Activated CD4-positive, alpha-beta memory T cell treated with anti-CD3 and anti-CD28 coated beads for 36 hours (primary cell): Measurements from ENCODE around the gene ZFYVE21. TPM values are rescaled to one million over a fixed set of nuclear protein-coding genes. Genes with fewer than 3 reads are reported as not detected.

ENCODE experiments used
- CTCF ChIA-PET: fragments of 350-600 bp; sonication (Branson Sonifier 250); formaldehyde crosslinking; loops from one replicate; lab custom pipeline; 2021; ENCODE audit warnings: antibody characterized with exemption, inconsistent platforms; lab: Charles Lee
- POLR2A ChIA-PET: fragments of 350-600 bp; sonication (Branson Sonifier 250); formaldehyde crosslinking; loops from one replicate; lab custom pipeline; 2021; ENCODE audit warnings: antibody characterized with exemption; lab: Charles Lee
- DNase-seq: peaks from one replicate; pipeline ENCODE4 v3.0.0-alpha.2; 2020
- H3K27ac Mint-ChIP-seq: one replicate; pipeline ENCODE4 v1.8.0; 2021; ENCODE audit warnings: mixed read lengths
- H3K27me3 Mint-ChIP-seq: one replicate; pipeline ENCODE4 v1.8.0; 2021; ENCODE audit warnings: mixed read lengths
- H3K36me3 Mint-ChIP-seq: one replicate; pipeline ENCODE4 v1.8.0; 2021; ENCODE audit warnings: mixed read lengths
- H3K4me1 Mint-ChIP-seq: one replicate; pipeline ENCODE4 v1.8.0; 2021; ENCODE audit warnings: low read depth, mixed read lengths
- H3K4me3 Mint-ChIP-seq: one replicate; pipeline ENCODE4 v1.8.0; 2021; ENCODE audit warnings: mild to moderate bottlenecking, mixed read lengths
- H3K9me3 Mint-ChIP-seq: one replicate; pipeline ENCODE4 v1.8.0; 2021; ENCODE audit warnings: mixed read lengths
- intact Hi-C: fragments of 100-400 bp; cut with micrococcal nuclease; formaldehyde crosslinking; loops from one replicate; pipeline ENCODE4 v1.15.1; 2023
- total RNA-seq, 2 experiments: library from RNA; stranded (reverse); gene quantifications; one replicate each; pipeline ENCODE4 v1.2.3, GENCODE V29; 2021

The ZFYVE21 gene
- total RNA-seq, 2 experiments from 2014 or later = 14.9 to 15.9 TPM

DNA sequence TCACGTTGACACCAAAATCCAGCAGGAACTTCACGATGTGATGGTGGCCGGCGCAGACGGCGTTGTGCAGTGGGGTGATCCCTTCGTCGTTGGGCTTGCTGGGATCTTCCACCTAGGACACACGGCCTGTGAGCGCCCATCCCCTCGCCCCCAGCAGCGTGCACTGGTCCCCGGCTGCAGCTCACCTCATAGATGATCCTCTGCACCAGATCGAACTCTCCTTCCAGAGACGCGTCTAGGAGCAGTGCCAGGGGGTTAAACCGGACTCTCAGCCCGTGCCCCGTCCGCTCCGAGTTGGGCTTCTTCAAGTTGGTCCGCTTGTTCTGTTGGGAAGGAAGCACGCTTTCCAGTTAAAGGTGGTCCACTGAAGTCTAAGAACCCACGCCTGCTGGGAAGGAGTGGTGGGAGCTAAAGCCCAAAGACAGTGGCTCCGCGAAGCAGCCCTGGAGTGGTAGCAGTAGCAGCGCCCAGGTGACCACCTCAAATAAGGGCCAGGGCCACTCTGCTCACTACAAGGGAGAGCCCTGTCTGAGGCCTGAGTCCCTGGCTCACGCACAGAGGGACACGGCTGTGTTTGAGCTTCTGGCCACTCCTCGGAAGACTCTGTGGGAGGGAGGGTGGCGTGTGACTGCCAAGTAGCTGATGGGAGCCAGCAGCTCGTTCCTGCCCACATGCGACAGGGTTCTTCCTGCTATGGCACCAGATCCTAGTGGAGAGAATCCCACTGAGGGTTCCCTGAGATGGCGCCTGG lies 23.3 kb downstream of the ZFYVE21 start:
- ChIA-PET POLR2A (no interaction called here), CTCF (no interaction called here)
- no peak overlapping the region for H3K4me3 Mint-ChIP-seq
- no peaks in the 10 kb centered on the region for H3K27me3 Mint-ChIP-seq
- peaks cover 7% of the 10 kb centered on the region for H3K36me3 Mint-ChIP-seq
- no peak for DNase-seq
- H3K4me1 Mint-ChIP-seq = no peaks in the 10 kb centered on the region
- intact Hi-C loops = no loop called here
- H3K9me3 Mint-ChIP-seq = no peaks in the 10 kb centered on the region
- no peak overlapping the region for H3K27ac Mint-ChIP-seq

DNA sequence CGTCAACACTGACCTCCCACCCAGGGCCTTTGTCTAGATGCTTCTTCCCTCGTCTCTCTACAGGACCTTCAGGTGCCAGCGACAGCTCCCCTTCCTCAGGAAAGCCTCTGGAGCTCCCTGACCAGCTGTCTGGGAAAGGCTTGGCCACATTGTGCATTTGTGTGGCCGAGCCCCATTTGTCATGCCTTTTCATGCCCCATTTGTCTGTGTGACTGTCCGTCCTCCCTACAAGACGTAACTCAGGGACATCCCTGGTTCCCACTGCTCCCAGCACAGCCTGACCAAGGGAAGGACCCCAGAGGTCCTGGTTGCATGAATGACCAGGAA lies 23.8 kb downstream of the ZFYVE21 start:
- Mint-ChIP-seq H3K27ac (no peak overlapping the region), H3K9me3 (no peaks in the 10 kb centered on the region), H3K36me3 (peaks cover 7% of the 10 kb centered on the region), H3K27me3 (no peaks in the 10 kb centered on the region), H3K4me1 (no peaks in the 10 kb centered on the region), H3K4me3 (no peak overlapping the region)
- DNase-seq = no peak
- CTCF ChIA-PET = no interaction called here
- POLR2A ChIA-PET = no interaction called here
- intact Hi-C loops = no loop called here

DNA sequence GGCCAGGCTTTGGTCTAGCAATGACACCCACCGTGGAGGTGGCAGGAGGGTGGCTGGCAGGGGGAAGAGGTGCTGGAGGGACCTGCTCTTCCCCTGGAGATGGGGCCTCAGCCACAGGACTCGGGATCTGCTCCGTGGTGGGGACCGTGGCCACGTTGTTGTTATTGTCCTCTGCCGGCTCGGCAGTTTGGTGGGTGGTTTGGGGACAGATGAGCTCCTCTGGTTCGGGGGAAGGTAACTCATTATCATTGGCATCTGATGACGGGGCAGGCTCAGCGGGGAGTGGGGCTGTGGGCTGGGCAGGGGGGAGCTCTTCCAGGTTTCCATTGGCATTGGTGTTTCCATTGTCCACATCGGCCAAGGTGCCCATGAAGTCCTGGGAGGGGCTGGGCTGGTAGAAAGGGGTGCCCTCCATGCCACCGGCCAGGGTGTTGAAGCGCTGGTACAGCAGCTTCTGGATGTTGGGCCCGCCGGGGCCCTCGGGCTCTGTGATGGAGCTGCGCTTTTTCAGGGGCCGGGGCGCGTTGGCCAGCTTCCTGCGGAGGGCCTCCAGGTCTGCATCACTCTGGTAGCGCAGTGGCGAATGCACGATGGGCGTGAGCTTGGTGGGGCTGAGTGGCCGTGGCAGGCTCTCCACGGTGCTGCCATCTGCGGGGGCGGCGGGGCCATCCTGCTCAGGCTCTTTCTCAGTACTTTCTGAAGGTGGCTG lies 24.3 kb downstream of the ZFYVE21 start:
- H3K4me3 Mint-ChIP-seq = no peak overlapping the region
- no peaks in the 10 kb centered on the region for H3K9me3 Mint-ChIP-seq
- ChIA-PET CTCF (no interaction called here), POLR2A (no interaction called here)
- H3K36me3 Mint-ChIP-seq = peaks cover 6% of the 10 kb centered on the region
- no peak overlapping the region for H3K27ac Mint-ChIP-seq
- no peaks in the 10 kb centered on the region for H3K27me3 Mint-ChIP-seq
- DNase-seq = no peak
- intact Hi-C loops = no loop called here
- H3K4me1 Mint-ChIP-seq = no peaks in the 10 kb centered on the region

DNA sequence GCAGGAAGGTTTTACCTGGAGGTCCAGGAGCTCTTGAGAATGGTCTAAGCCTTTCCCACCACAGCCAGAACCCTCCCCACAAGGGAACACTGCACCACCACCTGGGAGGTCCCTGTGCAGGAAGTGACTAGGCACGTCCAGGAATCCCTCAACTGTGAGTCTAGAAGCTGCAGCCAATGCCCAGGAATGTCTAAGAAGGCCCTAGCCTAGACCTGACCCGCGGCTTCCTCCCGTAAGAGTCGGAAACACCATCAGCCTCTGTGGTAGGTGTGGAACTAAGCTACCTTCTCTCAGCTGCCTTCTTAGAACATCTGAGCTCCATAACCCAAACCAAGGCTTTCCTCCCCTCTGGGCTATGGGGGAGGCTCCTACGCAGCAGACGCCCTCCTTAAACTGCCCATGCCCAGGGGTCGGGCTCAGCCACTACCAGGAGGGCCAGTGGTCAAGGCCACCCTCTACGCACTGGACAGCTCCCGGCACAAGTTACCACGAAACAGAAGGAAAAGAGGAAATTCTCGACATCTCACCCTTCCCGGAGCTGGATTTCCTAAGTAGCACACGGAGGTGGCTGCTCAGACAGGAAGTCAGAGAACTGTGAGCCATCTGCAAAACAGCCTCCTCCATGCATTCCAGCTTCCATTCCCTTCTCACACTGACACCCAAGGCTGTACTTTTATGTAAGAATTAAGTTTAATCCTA lies 25.5 kb downstream of the ZFYVE21 start:
- POLR2A ChIA-PET = no interaction called here
- CTCF ChIA-PET = interaction anchor here (0.7 kb wide), 1 partner anchor 14 kb away, joined by 3 read pairs; no protein-coding TSS in a partner anchor
- Mint-ChIP-seq H3K27ac (no peak overlapping the region), H3K4me3 (no peak overlapping the region), H3K36me3 (peaks cover 6% of the 10 kb centered on the region), H3K4me1 (no peaks in the 10 kb centered on the region), H3K27me3 (no peaks in the 10 kb centered on the region), H3K9me3 (no peaks in the 10 kb centered on the region)
- intact Hi-C loops = no loop called here
- DNase-seq = no peak

DNA sequence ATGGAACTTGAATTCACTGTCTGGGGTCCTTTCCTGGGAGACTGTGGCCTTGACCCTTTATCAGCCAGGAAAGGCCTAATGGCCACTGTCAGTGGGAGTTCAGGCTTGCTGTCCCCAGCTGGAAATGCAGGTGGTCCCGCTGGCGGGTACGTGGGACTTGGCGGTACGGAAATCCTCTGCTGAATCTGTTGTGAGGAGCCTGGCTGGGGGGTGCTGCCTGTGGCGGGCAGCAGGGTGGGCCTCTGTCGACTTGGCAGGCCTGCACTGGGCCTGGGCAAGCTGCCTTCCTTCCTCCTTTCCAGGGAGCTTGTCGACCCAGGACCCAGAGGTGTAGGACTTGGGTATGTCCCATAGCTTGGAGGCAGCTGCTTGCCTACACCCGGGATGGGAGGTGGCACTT lies 26.3 kb downstream of the ZFYVE21 start:
- Mint-ChIP-seq H3K36me3 (peaks cover 6% of the 10 kb centered on the region), H3K27me3 (no peaks in the 10 kb centered on the region)
- CTCF ChIA-PET = no interaction called here

DNA sequence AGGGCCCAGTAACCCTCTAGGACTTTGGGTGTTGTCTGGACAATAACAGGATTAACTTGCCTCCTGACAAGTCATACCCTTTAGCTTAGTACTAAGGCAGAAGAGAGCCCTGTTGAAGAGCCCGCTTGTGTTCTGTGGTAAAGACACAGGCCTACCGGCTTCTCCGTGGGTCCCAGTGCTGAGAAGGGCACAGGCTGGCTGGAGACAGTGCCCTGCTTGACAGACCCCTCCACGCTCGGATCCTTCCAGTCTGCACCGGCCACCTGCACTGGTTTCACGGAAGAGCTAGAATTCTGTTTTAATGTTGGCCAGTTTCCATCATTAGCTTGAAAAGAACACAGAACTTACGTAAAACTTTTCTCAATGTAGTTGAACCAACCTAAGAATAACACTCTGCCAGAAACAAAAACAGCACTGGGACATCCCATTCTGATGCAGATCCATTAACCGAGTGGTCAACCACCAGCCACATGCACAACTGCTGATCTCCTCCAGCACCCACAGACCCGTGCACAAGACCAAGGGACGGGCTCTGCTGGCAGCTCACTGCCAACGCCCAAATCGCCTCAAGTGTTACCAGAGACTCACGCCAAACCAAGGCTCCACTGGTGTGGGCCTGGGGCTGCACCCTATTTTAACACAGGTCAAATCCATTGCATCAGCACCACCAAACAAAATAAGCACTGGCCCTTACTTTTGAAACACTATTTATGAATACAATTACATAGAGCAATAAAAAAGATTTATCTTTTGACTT lies 27.1 kb downstream of the ZFYVE21 start:
- H3K9me3 Mint-ChIP-seq = no peaks in the 10 kb centered on the region
- DNase-seq = no peak
- no peak overlapping the region for H3K4me3 Mint-ChIP-seq
- peaks cover 6% of the 10 kb centered on the region for H3K36me3 Mint-ChIP-seq
- ChIA-PET POLR2A (no interaction called here), CTCF (no interaction called here)
- H3K27me3 Mint-ChIP-seq = no peaks in the 10 kb centered on the region
- intact Hi-C loops = no loop called here
- no peak overlapping the region for H3K27ac Mint-ChIP-seq
- H3K4me1 Mint-ChIP-seq = no peaks in the 10 kb centered on the region

More for the DNA sequence above, 26.3 kb downstream of the ZFYVE21 start:
- no peaks in the 10 kb centered on the region for H3K4me1 Mint-ChIP-seq
- DNase-seq = no peak
- POLR2A ChIA-PET = no interaction called here
- intact Hi-C loops = no loop called here
- H3K4me3 Mint-ChIP-seq = no peak overlapping the region
- no peak overlapping the region for H3K27ac Mint-ChIP-seq
- H3K9me3 Mint-ChIP-seq = no peaks in the 10 kb centered on the region

DNA sequence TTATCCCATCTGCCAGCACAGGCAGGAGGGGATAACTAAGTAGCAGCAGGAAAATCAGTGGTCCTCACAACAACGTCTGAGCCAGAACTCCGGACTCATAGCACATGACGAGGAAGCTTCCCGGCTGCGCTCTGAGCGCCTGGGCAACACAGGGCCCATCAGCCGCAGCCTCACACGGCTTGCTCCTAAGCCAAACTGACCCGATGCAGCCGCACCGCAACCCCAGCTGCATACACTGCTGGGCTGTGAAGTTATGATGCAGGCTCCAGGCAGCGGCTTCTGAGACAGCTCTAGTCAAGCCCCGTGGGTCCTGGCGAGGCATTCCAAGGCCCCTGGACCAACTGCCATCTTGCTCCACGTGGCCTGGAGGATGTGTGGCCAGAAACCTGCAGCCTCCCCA lies 28.1 kb downstream of the ZFYVE21 start:
- ChIA-PET POLR2A (no interaction called here), CTCF (no interaction called here)
- H3K36me3 Mint-ChIP-seq = peaks cover 2% of the 10 kb centered on the region
- peaks cover 7% of the 10 kb centered on the region for H3K4me1 Mint-ChIP-seq
- H3K27ac Mint-ChIP-seq = no peak overlapping the region
- no peak for DNase-seq
- no peak overlapping the region for H3K4me3 Mint-ChIP-seq
- H3K27me3 Mint-ChIP-seq = no peaks in the 10 kb centered on the region
- no peaks in the 10 kb centered on the region for H3K9me3 Mint-ChIP-seq
- intact Hi-C loops = no loop called here

DNA sequence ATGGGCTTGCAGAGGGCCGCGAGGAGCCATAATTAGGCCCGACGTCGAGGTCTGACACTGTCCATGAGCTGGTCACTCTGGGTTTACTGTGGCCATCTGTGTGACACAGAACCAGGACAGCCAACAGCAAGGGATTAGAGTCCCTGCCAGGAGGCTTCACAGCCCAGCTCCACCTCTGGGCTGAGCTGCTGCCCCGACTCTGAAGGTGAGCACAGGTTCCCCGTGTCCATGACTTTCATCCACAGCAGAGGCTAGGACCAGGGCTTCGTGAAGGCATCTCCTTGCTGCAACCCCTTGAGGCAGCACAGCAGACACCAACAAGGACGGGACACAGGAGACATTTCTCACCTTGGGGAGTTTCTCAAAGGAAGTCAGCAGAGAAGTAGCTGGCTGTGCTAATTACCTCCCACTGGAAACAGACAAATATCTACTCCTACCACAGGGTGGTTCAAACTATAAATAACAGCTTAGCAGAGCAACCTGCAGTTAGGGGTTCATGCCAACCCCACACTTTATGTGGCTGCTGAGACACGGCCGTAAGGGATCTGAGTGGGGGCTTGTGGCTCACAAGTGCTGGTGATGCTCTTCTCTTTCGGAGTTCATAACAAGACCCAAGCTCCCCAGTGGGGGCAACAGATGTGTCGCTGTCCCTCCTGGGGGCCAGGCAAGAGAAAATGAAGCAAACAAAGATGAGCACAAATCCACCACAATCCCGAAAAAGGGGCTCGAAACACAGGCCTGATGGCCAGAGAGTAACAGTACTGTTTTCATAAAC lies 29.2 kb downstream of the ZFYVE21 start:
- H3K4me1 Mint-ChIP-seq = peaks cover 8% of the 10 kb centered on the region
- CTCF ChIA-PET = no interaction called here
- no peak for DNase-seq
- intact Hi-C loops = no loop called here
- H3K9me3 Mint-ChIP-seq = no peaks in the 10 kb centered on the region
- no peak overlapping the region for H3K4me3 Mint-ChIP-seq
- H3K27ac Mint-ChIP-seq = no peak overlapping the region
- no peaks in the 10 kb centered on the region for H3K27me3 Mint-ChIP-seq
- peaks cover 5% of the 10 kb centered on the region for H3K36me3 Mint-ChIP-seq
- POLR2A ChIA-PET = no interaction called here

DNA sequence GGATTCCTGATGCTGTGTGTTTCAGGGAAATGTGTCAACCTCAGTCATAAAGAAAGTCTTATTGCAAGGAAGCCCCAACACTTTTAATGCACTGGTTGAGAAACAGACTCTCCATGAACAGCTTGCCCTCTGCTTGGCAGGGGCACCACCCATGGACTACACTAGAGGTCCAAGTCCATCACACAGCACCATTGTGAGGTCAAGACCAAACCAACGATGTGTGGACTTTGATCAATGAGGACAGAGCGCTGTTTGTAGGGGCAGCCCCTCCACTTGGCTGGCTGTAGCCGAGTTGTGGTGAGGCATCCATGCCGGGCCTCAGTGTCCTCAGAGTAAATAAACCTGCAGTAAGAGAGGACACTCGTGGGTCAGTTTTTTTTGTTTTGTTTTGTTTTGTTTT lies 29.8 kb downstream of the ZFYVE21 start:
- no peak overlapping the region for H3K27ac Mint-ChIP-seq
- intact Hi-C loops = no loop called here
- H3K4me1 Mint-ChIP-seq = peaks cover 8% of the 10 kb centered on the region
- peaks cover 5% of the 10 kb centered on the region for H3K36me3 Mint-ChIP-seq
- DNase-seq = no peak
- ChIA-PET POLR2A (no interaction called here), CTCF (no interaction called here)
- no peak overlapping the region for H3K4me3 Mint-ChIP-seq
- no peaks in the 10 kb centered on the region for H3K9me3 Mint-ChIP-seq
- H3K27me3 Mint-ChIP-seq = no peaks in the 10 kb centered on the region

DNA sequence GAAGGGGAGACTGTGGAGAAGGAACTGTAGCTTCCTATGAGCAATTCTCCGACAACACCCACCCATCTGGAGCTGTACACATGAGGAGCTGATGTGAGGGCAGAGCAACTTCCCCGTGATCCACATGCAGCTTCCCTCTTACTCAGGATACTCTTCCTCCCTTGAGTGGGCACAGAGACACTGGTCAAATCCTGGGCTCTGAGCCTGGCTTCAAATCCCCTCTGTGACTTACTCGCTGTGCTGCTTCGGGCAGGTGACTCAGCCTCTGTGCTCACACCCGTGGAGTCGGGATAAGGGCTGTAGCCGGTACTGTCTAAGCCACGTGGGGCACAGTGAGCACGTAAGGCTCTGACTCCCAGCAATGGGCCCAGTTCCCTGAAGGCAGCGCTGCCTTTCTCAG lies 31.1 kb downstream of the ZFYVE21 start:
- Mint-ChIP-seq H3K9me3 (no peaks in the 10 kb centered on the region), H3K27me3 (no peaks in the 10 kb centered on the region), H3K4me3 (no peak overlapping the region), H3K27ac (no peak overlapping the region), H3K4me1 (peaks cover 8% of the 10 kb centered on the region), H3K36me3 (peaks cover 5% of the 10 kb centered on the region)
- POLR2A ChIA-PET = interaction anchor here (0.6 kb wide), 1 partner anchor 12 kb away, joined by 3 read pairs; no protein-coding TSS in a partner anchor
- intact Hi-C loops = no loop called here
- CTCF ChIA-PET = no interaction called here
- DNase-seq = no peak

DNA sequence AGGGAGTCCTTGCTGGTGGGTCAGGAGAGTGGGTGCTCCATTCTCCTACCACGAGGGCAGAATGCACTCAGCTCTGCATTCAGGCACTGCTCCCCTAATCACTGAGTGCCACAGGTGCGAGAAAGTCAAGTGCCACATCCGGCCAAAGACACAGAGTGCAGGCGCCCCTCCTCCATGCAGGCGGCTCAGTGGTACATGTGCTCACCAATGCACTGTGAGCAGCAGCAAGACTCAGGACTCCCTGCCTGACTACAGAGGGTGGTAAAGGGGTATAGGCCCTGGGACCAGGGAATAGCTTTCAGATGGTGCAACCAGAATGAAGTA lies 32.9 kb downstream of the ZFYVE21 start:
- POLR2A ChIA-PET = no interaction called here
- Mint-ChIP-seq H3K9me3 (no peaks in the 10 kb centered on the region), H3K36me3 (peaks cover 5% of the 10 kb centered on the region), H3K4me3 (no peak overlapping the region), H3K4me1 (peaks cover 8% of the 10 kb centered on the region), H3K27ac (no peak overlapping the region), H3K27me3 (no peaks in the 10 kb centered on the region)
- CTCF ChIA-PET = no interaction called here
- DNase-seq = peak; percentile 64
- intact Hi-C loops = loop anchor here (1.0 kb wide), 1 partner anchor 176 kb away; no protein-coding TSS in a partner anchor
